ENCODE results near the gene TATDN2.

DNA sequence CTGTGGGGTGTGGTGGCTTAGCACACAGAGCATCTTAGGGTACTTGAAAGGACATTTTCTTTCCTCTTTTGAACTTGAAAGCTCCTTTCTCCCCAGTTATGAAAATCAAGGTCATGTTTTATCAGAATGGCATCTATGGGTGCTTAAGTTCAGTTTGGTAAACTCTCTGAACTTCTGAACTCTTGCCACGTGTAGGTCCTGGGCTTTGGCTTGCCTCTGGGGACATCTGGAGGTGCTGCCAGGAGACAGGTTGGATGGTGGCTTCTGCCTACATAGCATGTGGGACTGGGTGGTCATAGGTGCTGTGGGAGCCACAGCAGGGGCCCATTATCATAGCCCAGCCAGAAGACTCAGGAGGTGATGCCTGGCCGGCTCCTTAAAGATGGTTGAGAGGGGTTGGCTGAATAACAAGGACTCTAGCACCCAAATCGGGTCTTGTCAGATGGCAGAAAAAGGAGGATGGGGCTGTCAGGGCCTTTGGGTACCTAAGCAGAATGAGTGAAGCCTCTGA lies 28.9 kb downstream of the TATDN2 start:
- TF ChIP-seq POLR2A (IDR thresholded peaks at IDR 0.05) (no peak), CTCF (IDR thresholded peaks at IDR 0.05) (no peak), POLR2AphosphoS5 (IDR thresholded peaks at IDR 0.05) (no peak)

Measured in transverse colon (tissue), 4 donors.